ENCODE data around the gene GTF2F2.

GTF2F2 gene

DNA sequence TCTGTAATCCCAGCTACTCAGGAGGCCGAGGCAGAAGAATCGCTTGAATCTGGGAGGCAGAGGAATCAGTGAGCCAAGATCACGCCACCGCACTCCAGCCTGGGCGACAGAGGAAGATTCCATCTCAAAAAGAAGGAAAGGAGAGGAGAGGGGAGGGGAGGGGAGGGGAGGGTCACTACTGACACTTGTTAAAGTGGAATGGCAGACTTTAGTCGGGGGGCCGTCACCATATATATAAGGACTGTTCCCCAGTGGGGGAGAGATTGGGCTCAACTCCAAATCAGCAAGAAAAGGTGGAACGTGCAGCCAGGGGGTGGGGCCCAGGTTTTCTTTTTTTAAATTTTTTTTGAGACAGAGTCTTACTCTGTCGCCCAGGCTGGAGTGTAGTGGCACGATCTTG is 194.5 kb downstream of the GTF2F2 start:
- H3K4me3 ChIP-seq (ENCODE audit: low read depth, low read length), result no peak overlapping the region
- no peak for DNase-seq
- H3K36me3 ChIP-seq (replicated peaks), result no peaks in the 10 kb centered on the region
- H3K27ac ChIP-seq, result no peak overlapping the region
- no peaks in the 10 kb centered on the region for H3K27me3 ChIP-seq (replicated peaks)
- TF ChIP-seq, protein P1, sequence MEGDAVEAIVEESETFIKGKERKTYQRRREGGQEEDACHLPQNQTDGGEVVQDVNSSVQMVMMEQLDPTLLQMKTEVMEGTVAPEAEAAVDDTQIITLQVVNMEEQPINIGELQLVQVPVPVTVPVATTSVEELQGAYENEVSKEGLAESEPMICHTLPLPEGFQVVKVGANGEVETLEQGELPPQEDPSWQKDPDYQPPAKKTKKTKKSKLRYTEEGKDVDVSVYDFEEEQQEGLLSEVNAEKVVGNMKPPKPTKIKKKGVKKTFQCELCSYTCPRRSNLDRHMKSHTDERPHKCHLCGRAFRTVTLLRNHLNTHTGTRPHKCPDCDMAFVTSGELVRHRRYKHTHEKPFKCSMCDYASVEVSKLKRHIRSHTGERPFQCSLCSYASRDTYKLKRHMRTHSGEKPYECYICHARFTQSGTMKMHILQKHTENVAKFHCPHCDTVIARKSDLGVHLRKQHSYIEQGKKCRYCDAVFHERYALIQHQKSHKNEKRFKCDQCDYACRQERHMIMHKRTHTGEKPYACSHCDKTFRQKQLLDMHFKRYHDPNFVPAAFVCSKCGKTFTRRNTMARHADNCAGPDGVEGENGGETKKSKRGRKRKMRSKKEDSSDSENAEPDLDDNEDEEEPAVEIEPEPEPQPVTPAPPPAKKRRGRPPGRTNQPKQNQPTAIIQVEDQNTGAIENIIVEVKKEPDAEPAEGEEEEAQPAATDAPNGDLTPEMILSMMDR (IDR thresholded peaks at IDR 0.05; ENCODE audit: low read depth, low read length, missing control alignments), result no peak
- in situ Hi-C loops (cut with HindIII; ENCODE audit: low pct_ligation_motif_present, low sequenced_read_pairs), result no loop called here

DNA sequence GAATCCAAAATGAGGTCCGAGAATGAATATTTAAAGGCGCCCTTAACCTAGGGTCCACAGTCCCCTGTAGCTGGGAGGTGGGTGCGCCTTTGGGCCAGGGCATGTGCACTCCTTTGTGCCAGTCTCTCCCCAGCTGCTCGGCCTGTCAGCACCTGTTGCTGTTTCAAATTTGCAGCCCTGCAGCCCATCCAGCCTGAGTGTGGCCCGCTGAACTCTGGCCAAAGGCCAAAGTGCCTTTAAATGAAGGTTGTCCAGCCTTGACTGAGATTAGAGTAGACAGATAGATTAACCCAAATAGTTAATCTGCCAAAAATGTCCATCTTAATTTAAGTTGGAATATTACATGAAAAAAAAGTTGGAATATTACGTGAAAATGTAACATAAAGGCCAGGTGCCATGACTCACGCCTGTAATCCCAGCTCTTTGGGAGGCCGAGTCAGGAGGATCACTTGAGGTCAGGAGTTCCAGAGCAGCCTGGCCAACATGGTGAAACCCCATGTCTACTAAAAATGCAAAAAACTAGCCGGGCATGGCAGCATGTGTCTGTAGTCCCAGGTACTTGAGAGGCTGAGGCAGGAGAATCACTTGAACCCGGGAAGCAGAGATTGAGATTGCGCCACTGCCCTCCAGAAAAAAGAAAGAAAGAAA is 195.3 kb downstream of the GTF2F2 start:
- in situ Hi-C loops (cut with HindIII; ENCODE audit: low pct_ligation_motif_present, low sequenced_read_pairs), result no loop called here
- Histone ChIP-seq H3K27ac (no peak overlapping the region), H3K4me3 (ENCODE audit: low read depth, low read length) (no peak overlapping the region), H3K27me3 (replicated peaks) (no peaks in the 10 kb centered on the region), H3K36me3 (replicated peaks) (no peaks in the 10 kb centered on the region)
- TF ChIP-seq, protein P1 (IDR thresholded peaks at IDR 0.05; ENCODE audit: low read depth, low read length, missing control alignments), result no peak
- no peak for DNase-seq

DNA sequence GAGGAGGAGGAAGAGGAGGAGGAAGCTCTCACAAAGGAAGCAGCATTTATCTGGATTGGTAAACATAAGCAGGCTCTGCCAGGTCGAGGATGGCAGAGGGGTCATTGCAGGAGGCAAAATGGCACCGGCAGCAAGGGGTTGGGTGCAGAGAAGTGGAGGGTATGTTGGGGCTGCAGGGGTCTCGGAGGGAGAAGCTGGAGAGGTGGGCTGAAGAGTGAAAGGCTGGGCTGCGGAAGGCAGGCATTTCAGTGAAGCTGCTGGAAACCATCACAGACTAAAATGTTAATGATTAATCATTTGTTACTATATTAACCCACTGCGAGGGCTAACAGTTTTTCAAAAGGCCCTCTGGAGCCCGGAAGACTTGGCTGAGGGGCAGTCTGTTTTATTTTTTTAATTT is 196.0 kb downstream of the GTF2F2 start:
- H3K27me3 ChIP-seq (replicated peaks), result no peaks in the 10 kb centered on the region
- no peak overlapping the region for H3K4me3 ChIP-seq (ENCODE audit: low read depth, low read length)
- in situ Hi-C loops (cut with HindIII; ENCODE audit: low pct_ligation_motif_present, low sequenced_read_pairs), result no loop called here
- TF ChIP-seq, protein P1 (IDR thresholded peaks at IDR 0.05; ENCODE audit: low read depth, low read length, missing control alignments), result no peak
- no peaks in the 10 kb centered on the region for H3K36me3 ChIP-seq (replicated peaks)
- DNase-seq, result no peak
- H3K27ac ChIP-seq, result no peak overlapping the region

DNA sequence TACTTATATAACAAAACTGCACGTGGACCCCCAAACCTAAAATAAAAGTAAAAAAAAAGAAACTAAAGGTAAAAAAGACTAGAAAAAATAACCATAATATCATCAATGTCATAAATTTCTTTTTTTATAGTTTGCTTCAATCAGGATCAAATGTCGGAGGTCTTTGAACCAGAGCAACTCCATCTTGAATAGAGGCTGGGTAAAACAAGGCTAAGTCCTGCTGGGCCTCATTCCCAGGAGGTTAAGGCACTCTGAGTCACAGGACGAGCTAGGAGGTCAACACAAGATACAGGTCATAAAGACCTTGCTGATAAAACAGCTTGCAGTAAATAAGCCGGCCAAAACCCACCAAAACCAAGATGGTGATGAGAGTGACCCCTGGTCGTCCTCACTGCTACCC is 196.7 kb downstream of the GTF2F2 start:
- in situ Hi-C loops (cut with HindIII; ENCODE audit: low pct_ligation_motif_present, low sequenced_read_pairs), result no loop called here
- no peaks in the 10 kb centered on the region for H3K27me3 ChIP-seq (replicated peaks)
- TF ChIP-seq, protein P1 (IDR thresholded peaks at IDR 0.05; ENCODE audit: low read depth, low read length, missing control alignments), result no peak
- H3K36me3 ChIP-seq (replicated peaks), result no peaks in the 10 kb centered on the region
- H3K27ac ChIP-seq, result no peak overlapping the region
- no peak overlapping the region for H3K4me3 ChIP-seq (ENCODE audit: low read depth, low read length)
- no peak for DNase-seq

DNA sequence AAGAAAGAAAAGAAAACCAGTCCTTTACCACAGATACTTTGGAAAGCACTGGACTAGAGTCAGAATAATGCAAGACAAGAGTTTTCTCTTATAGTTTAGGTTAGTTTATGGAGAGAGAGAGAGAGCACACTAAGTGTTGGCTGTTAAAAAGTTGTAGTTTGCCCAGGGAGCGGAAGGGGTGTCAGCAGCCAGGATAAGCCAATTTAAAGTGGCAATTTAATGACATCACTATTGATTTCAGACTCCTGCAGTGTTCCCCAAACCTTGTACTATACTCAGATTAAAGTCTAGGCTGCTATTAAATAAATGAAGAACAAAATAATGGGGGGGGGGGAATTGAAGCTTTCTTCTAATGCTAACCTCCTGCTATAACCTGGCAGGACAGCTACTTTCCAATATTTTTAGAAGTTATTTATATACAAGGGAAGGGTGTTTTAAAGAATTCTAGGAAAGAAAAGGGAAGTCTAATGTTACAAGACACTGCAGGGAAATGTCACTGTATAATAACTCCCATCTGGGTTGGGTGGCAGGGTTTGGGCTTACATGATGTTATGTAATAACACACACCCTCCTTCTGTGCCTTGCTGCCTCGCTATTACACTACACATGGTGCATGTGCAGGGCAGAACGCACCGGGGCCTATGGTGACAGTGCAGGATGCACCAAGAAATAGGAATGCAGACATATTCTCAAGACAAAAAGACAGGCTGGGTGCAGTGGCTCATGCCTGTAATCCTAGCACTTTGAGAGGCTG is 200.7 kb downstream of the GTF2F2 start:
- Histone ChIP-seq H3K27ac (no peak overlapping the region), H3K27me3 (replicated peaks) (no peaks in the 10 kb centered on the region), H3K36me3 (replicated peaks) (no peaks in the 10 kb centered on the region), H3K4me3 (ENCODE audit: low read depth, low read length) (no peak overlapping the region)
- no peak for DNase-seq
- TF ChIP-seq, protein P1 (IDR thresholded peaks at IDR 0.05; ENCODE audit: low read depth, low read length, missing control alignments), result no peak
- in situ Hi-C loops (cut with HindIII; ENCODE audit: low pct_ligation_motif_present, low sequenced_read_pairs), result no loop called here
